Uterus (tissue), 2 donors: ENCODE results near the gene CES4A.

Experiments used
- POLR2A ChIP-seq, 2 donors: fragments of 450-650 bp; IDR thresholded peaks; one replicate each; pipeline ENCODE4 v1.6.1; 2016; ENCODE audit warnings: antibody characterized with exemption in 2 of 2, mild to moderate bottlenecking in 1 of 2, moderate library complexity in 1 of 2
- TF ChIP-seq, protein P1 (sequence below), 4 experiments: fragments of 200-600 bp in 2 of 4; fragments of 450-650 bp in 2 of 4; sonication (generic) in 2 of 4; IDR thresholded peaks; one replicate each; pipeline ENCODE4 v1.5.1; 2016 to 2019; ENCODE audit warnings: antibody characterized with exemption in 4 of 4, mild to moderate bottlenecking in 2 of 4, moderate library complexity in 1 of 4

DNA sequence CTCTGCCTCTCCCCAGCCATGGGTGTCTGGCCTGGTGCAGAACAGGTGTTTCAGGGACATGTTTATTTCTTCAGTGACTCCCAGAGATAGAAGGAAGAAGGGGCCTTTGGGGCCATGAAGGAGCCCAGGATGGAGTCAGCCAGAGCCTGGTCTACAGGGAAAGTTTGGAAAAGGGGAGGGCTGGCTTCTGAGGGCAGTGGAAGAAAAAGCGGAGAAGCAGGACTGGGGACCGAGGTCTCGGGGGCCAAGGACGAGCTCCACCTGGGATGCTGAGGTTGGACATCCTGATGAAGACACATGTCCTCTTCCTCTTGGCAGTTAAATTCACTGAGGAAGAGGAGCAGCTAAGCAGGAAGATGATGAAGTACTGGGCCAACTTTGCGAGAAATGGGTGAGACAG lies 45.4 kb upstream of the CES4A start:
- TF ChIP-seq, protein P1, sequence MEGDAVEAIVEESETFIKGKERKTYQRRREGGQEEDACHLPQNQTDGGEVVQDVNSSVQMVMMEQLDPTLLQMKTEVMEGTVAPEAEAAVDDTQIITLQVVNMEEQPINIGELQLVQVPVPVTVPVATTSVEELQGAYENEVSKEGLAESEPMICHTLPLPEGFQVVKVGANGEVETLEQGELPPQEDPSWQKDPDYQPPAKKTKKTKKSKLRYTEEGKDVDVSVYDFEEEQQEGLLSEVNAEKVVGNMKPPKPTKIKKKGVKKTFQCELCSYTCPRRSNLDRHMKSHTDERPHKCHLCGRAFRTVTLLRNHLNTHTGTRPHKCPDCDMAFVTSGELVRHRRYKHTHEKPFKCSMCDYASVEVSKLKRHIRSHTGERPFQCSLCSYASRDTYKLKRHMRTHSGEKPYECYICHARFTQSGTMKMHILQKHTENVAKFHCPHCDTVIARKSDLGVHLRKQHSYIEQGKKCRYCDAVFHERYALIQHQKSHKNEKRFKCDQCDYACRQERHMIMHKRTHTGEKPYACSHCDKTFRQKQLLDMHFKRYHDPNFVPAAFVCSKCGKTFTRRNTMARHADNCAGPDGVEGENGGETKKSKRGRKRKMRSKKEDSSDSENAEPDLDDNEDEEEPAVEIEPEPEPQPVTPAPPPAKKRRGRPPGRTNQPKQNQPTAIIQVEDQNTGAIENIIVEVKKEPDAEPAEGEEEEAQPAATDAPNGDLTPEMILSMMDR (IDR thresholded peaks at IDR 0.05), result no peak
- no peak for TF ChIP-seq POLR2A (IDR thresholded peaks at IDR 0.05)
